C4-2B (cell line): Measurements from ENCODE around the gene MINDY4.

Experiments used
- ZFX ChIP-seq: fragments of 450-650 bp; IDR thresholded peaks from 2 replicates; pipeline ENCODE4 v1.6.1; 2017
- TF ChIP-seq, protein P1 (sequence below): fragments of 450-650 bp; conservative IDR thresholded peaks from 2 replicates; pipeline ENCODE4 v1.5.1; 2017; ENCODE audit warnings: mild to moderate bottlenecking

DNA sequence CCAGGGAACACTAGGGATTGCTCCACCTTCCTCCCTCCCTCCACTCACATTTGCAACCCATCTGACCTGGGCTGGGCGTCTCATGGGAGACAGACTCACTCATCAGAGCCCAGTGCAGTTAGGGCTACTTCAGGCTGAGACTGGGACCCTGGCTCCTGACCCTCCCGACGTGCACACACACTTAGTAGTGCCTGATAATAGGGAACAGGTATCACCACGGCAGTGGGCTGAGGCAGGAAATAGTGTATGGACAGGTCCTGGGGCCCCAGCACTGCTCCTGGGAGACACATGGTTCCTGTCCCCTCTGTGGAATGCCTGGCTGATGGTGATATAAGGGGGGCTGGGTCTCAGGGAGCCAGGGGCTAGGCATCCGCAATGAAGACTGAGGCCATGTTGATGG, 154.7 kb downstream of the MINDY4 start:
- TF ChIP-seq, protein P1, sequence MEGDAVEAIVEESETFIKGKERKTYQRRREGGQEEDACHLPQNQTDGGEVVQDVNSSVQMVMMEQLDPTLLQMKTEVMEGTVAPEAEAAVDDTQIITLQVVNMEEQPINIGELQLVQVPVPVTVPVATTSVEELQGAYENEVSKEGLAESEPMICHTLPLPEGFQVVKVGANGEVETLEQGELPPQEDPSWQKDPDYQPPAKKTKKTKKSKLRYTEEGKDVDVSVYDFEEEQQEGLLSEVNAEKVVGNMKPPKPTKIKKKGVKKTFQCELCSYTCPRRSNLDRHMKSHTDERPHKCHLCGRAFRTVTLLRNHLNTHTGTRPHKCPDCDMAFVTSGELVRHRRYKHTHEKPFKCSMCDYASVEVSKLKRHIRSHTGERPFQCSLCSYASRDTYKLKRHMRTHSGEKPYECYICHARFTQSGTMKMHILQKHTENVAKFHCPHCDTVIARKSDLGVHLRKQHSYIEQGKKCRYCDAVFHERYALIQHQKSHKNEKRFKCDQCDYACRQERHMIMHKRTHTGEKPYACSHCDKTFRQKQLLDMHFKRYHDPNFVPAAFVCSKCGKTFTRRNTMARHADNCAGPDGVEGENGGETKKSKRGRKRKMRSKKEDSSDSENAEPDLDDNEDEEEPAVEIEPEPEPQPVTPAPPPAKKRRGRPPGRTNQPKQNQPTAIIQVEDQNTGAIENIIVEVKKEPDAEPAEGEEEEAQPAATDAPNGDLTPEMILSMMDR, result no peak
- TF ChIP-seq ZFX, result no peak
